B cell (primary cell): ENCODE measurements around the gene ZNF516. TPM values are rescaled to one million over a fixed set of nuclear protein-coding genes. Genes with fewer than 3 reads are reported as not detected.

Source experiments
- ATAC-seq: fragments of 200-7000 bp; cut with Tn5 transposase; one replicate; pipeline ENCODE4 v1.10.0; 2021; ENCODE audit warnings: low read depth, mild to moderate bottlenecking, moderate number of reproducible peaks, moderate library complexity
- CTCF ChIA-PET: fragments of 350-600 bp; sonication (Branson Sonifier 250); formaldehyde crosslinking; loops from one replicate; lab custom pipeline; 2021; ENCODE audit warnings: antibody characterized with exemption, inconsistent platforms; lab: Charles Lee
- POLR2A ChIA-PET: fragments of 350-600 bp; sonication (Branson Sonifier 250); formaldehyde crosslinking; loops from one replicate; lab custom pipeline; 2021; ENCODE audit warnings: antibody characterized with exemption; lab: Charles Lee
- DNase-seq: peaks from one replicate; pipeline ENCODE4 v3.0.0; 2013
- H2AFZ ChIP-seq: 2 replicates; pipeline ENCODE4 v1.6.1; 2012; ENCODE audit warnings: mild to moderate bottlenecking, low read depth, low read length; ENCODE audit not compliant: insufficient read depth, poor library complexity, severe bottlenecking
- H3K27ac ChIP-seq, 2 donors: 1 replicate in 1 of 2; 2 replicates in 1 of 2; pipeline ENCODE4 v1.5.1; 2012 to 2013; ENCODE audit warnings: low read length in 2 of 2, mild to moderate bottlenecking in 2 of 2, moderate library complexity in 1 of 2
- H3K27me3 ChIP-seq, 4 experiments: fragments of 200-600 bp in 1 of 4; sonication (generic) in 1 of 4; replicated peaks in 1 of 4; 1 replicate in 2 of 4; 2 replicates in 2 of 4; pipeline versions ENCODE4 v1.6.1 to v1.7.0; 2013 to 2016; ENCODE audit warnings: low read length in 3 of 4, mild to moderate bottlenecking in 2 of 4, mixed read lengths in 1 of 4, moderate library complexity in 1 of 4; ENCODE audit not compliant: insufficient read depth in 4 of 4, control insufficient read depth in 3 of 4; ENCODE audit errors: control extremely low read depth in 1 of 4
- H3K36me3 ChIP-seq, 2 experiments: replicated peaks in 1 of 2; 1 replicate in 1 of 2; 2 replicates in 1 of 2; pipeline versions ENCODE4 v1.6.1 to v1.7.1; 2013; ENCODE audit warnings: low read length in 1 of 2; ENCODE audit not compliant: insufficient read depth in 2 of 2, control insufficient read depth in 1 of 2; ENCODE audit errors: control extremely low read depth in 1 of 2, extremely low read depth in 1 of 2
- H3K4me1 ChIP-seq, 2 donors: fragments of 200-600 bp in 1 of 2; sonication (generic) in 1 of 2; 1 replicate in 1 of 2; 2 replicates in 1 of 2; pipeline versions ENCODE4 v1.5.1 to v1.6.1; 2013 to 2017; ENCODE audit warnings: low read length in 2 of 2; ENCODE audit not compliant: control insufficient read depth in 2 of 2, insufficient read depth in 2 of 2
- H3K4me2 ChIP-seq: replicated peaks from 2 replicates; pipeline ENCODE3; 2012; ENCODE audit warnings: mild to moderate bottlenecking, low read depth, low read length; ENCODE audit not compliant: poor library complexity, severe bottlenecking
- H3K4me3 ChIP-seq, 5 experiments: fragments of 200-600 bp in 1 of 5; sonication (generic) in 1 of 5; 1 replicate in 3 of 5; 2 replicates in 2 of 5; pipeline versions ENCODE4 v1.5.1 to v1.7.0; 2011 to 2016; ENCODE audit warnings: low read length in 4 of 5, mild to moderate bottlenecking in 4 of 5, low read depth in 2 of 5, control low read depth in 1 of 5, moderate library complexity in 1 of 5; ENCODE audit not compliant: insufficient read depth in 1 of 5; ENCODE audit errors: control extremely low read depth in 1 of 5, extremely low read depth in 1 of 5
- H3K79me2 ChIP-seq: fragments of 200-600 bp; sonication (generic); one replicate; pipeline ENCODE4 v1.6.0; 2016; ENCODE audit warnings: low read length; ENCODE audit not compliant: control insufficient read depth, insufficient read depth
- H3K9ac ChIP-seq: fragments of 200-600 bp; sonication (generic); 2 replicates; pipeline ENCODE4 v1.6.1; 2017; ENCODE audit warnings: mild to moderate bottlenecking, low read length, moderate library complexity
- H3K9me3 ChIP-seq, 3 donors: one replicate each; pipeline versions ENCODE4 v1.6.1 to v1.7.1; 2013; ENCODE audit warnings: low read length in 2 of 3; ENCODE audit not compliant: control insufficient read depth in 2 of 3, insufficient read depth in 1 of 3; ENCODE audit errors: control extremely low read depth in 1 of 3
- H4K20me1 ChIP-seq: 2 replicates; pipeline ENCODE4 v1.6.0; 2012; ENCODE audit warnings: mild to moderate bottlenecking, low read length; ENCODE audit not compliant: insufficient read depth, control insufficient read depth, poor library complexity, severe bottlenecking
- H3K27ac Mint-ChIP-seq: one replicate; pipeline ENCODE4 v1.8.0; 2021; ENCODE audit warnings: mixed read lengths
- H3K27me3 Mint-ChIP-seq: one replicate; pipeline ENCODE4 v1.8.0; 2021; ENCODE audit warnings: mixed read lengths
- H3K4me1 Mint-ChIP-seq: one replicate; pipeline ENCODE4 v1.8.0; 2021; ENCODE audit warnings: mixed read lengths
- H3K4me3 Mint-ChIP-seq: one replicate; pipeline ENCODE4 v1.8.0; 2021; ENCODE audit warnings: mixed read lengths
- H3K9me3 Mint-ChIP-seq: one replicate; pipeline ENCODE4 v1.8.0; 2022; ENCODE audit warnings: mixed read lengths; ENCODE audit not compliant: insufficient read depth
- CTCF ChIP-seq: fragments of 200-600 bp; IDR thresholded peaks from one replicate; pipeline ENCODE4 v1.8.0; 2022; ENCODE audit warnings: antibody characterized with exemption, mild to moderate bottlenecking
- EZH2 ChIP-seq: IDR thresholded peaks from 2 replicates; pipeline ENCODE4 v1.6.1; 2012; ENCODE audit warnings: borderline replicate concordance, low read depth, mild to moderate bottlenecking, moderate library complexity, low read length; ENCODE audit not compliant: insufficient read depth, poor library complexity, severe bottlenecking
- WGBS: methylation state at CpG from one replicate; pipeline ENCODE4 v1.1.5; 2013; ENCODE audit warnings: missing lambda C conversion rate; ENCODE audit not compliant: insufficient coverage; 5-methylcytosine and 5-hydroxymethylcytosine counted together
- intact Hi-C: fragments of 100-400 bp; cut with micrococcal nuclease; formaldehyde crosslinking; loops from one replicate; pipeline ENCODE4 v1.10.0; 2022
- polyA plus RNA-seq: library from polyadenylated mRNA; depleted of rRNA; stranded (reverse); fragments of >200 nt; gene quantifications from 2 replicates; pipeline ENCODE4 v1.2.3, GENCODE V29; 2012
- total RNA-seq, 2 donors: library from RNA; stranded (reverse); fragments of 120-200 nt in 1 of 2; gene quantifications; 1 replicate in 1 of 2; 2 replicates in 1 of 2; pipeline versions ENCODE4 v1.2.3 to v1.2.4, GENCODE V29; 2013 to 2022

The ZNF516 gene
- total and polyA plus RNA-seq, 2 donors (not counting 1 experiment from before 2014, with no cell fraction given), result 6.7 to 27.1 TPM

- Histone ChIP-seq H2AFZ (no peak overlapping the region), H3K9ac (no peak overlapping the region), H3K27me3 (no peaks in the 10 kb centered on the region), H3K27ac (no peak overlapping the region), H4K20me1 (peaks cover 3% of the 10 kb centered on the region), H3K4me1 (peaks cover 16 to 17% of the 10 kb centered on the region in 2 donors), H3K4me3 (no peak overlapping the region), H3K79me2 (peaks cover 4% of the 10 kb centered on the region), H3K4me2 (no peak overlapping the region), H3K36me3 (peaks cover 0 to 6% of the 10 kb centered on the region in 2 experiments), H3K9me3 (peaks cover 0 to 3% (median 0%) of the 10 kb centered on the region in 3 donors)
- intact Hi-C loops, result no loop called here
- DNase-seq (no peak), ATAC-seq (no peak)
- Mint-ChIP-seq H3K27me3 (no peaks in the 10 kb centered on the region), H3K4me3 (no peak overlapping the region), H3K27ac (no peak overlapping the region), H3K4me1 (peaks cover 23% of the 10 kb centered on the region), H3K9me3 (no peaks in the 10 kb centered on the region)
- 98% methylated on average over 32 of the region's 32 CpGs for WGBS
- ChIA-PET CTCF (no interaction called here), POLR2A (no interaction called here)
- TF ChIP-seq CTCF (no peak), EZH2 (no peak)
Measured at GRCh38 chr18:76378526-76379215, 116.4 kb downstream of the ZNF516 start.

- ChIA-PET POLR2A (no interaction called here), CTCF (no interaction called here)
- Mint-ChIP-seq H3K4me3 (no peak overlapping the region), H3K27me3 (no peaks in the 10 kb centered on the region), H3K9me3 (no peaks in the 10 kb centered on the region), H3K4me1 (peaks cover 23% of the 10 kb centered on the region), H3K27ac (no peak overlapping the region)
- Histone ChIP-seq H3K36me3 (peaks cover 0 to 6% of the 10 kb centered on the region in 2 experiments), H3K9me3 (peaks cover 0 to 3% (median 0%) of the 10 kb centered on the region in 3 donors), H3K27ac (no peak overlapping the region), H2AFZ (no peak overlapping the region), H3K4me1 (peaks cover 16 to 17% of the 10 kb centered on the region in 2 donors), H4K20me1 (no peaks in the 10 kb centered on the region), H3K27me3 (no peaks in the 10 kb centered on the region), H3K9ac (no peak overlapping the region), H3K4me2 (no peak overlapping the region), H3K79me2 (peaks cover 2% of the 10 kb centered on the region), H3K4me3 (no peak overlapping the region)
- intact Hi-C loops, result no loop called here
- no peak for ATAC-seq
- WGBS, result 100% methylated on average over 2 of the region's 3 CpGs
- no peak for TF ChIP-seq EZH2
- no peak for TF ChIP-seq CTCF
- no peak for DNase-seq
Measured at GRCh38 chr18:76377359-76377756, 117.7 kb downstream of the ZNF516 start.
